Trophoblast cell (in vitro differentiated cells and primary cell): ENCODE results near the gene NFE2L3.

ENCODE experiments used
- DNase-seq, 2 donors: peaks; one replicate each; pipeline ENCODE4 v3.0.0-alpha.2; 2016
- H2AFZ ChIP-seq: 2 replicates; pipeline ENCODE4 v1.6.1; 2013; ENCODE audit warnings: low read length, moderate library complexity, mild to moderate bottlenecking; ENCODE audit not compliant: insufficient read depth, poor library complexity
- H2AK5ac ChIP-seq: 2 replicates; pipeline ENCODE4 v1.6.1; 2013; ENCODE audit warnings: mild to moderate bottlenecking, low read length
- H2BK120ac ChIP-seq: 2 replicates; pipeline ENCODE4 v1.6.1; 2013; ENCODE audit warnings: low read length, mild to moderate bottlenecking, moderate library complexity; ENCODE audit not compliant: insufficient read depth, poor library complexity
- H2BK12ac ChIP-seq: 2 replicates; pipeline ENCODE4 v1.6.1; 2013; ENCODE audit warnings: mild to moderate bottlenecking, low read length, moderate library complexity
- H2BK5ac ChIP-seq: 2 replicates; pipeline ENCODE4 v1.6.1; 2013; ENCODE audit warnings: low read length, low read depth, moderate library complexity, mild to moderate bottlenecking; ENCODE audit not compliant: poor library complexity
- H3K14ac ChIP-seq: 2 replicates; pipeline ENCODE4 v1.6.1; 2013; ENCODE audit warnings: mild to moderate bottlenecking, low read length
- H3K18ac ChIP-seq: 2 replicates; pipeline ENCODE4 v1.6.1; 2013; ENCODE audit warnings: mild to moderate bottlenecking, low read length
- H3K23ac ChIP-seq: 2 replicates; pipeline ENCODE4 v1.6.1; 2013; ENCODE audit warnings: low read length
- H3K27ac ChIP-seq: 2 replicates; pipeline ENCODE4 v1.5.1; 2013; ENCODE audit warnings: low read depth, mild to moderate bottlenecking, inconsistent platforms, low read length, moderate library complexity
- H3K27me3 ChIP-seq: 2 replicates; pipeline ENCODE4 v1.6.1; 2013; ENCODE audit warnings: inconsistent platforms, mild to moderate bottlenecking, low read length, moderate library complexity; ENCODE audit not compliant: insufficient read depth
- H3K36me3 ChIP-seq, 2 experiments: 1 replicate in 1 of 2; 2 replicates in 1 of 2; pipeline ENCODE4 v1.6.1; 2013; ENCODE audit warnings: low read length in 2 of 2, mild to moderate bottlenecking in 2 of 2, moderate library complexity in 1 of 2; ENCODE audit not compliant: insufficient read depth in 2 of 2, control insufficient read depth in 1 of 2
- H3K4ac ChIP-seq: 2 replicates; pipeline ENCODE4 v1.6.1; 2013; ENCODE audit warnings: low read depth, mild to moderate bottlenecking, low read length, moderate library complexity
- H3K4me1 ChIP-seq, 2 experiments: 1 replicate in 1 of 2; 2 replicates in 1 of 2; pipeline ENCODE4 v1.6.1; 2013; ENCODE audit warnings: low read length in 2 of 2, mild to moderate bottlenecking in 2 of 2, moderate library complexity in 1 of 2; ENCODE audit not compliant: insufficient read depth in 2 of 2, control insufficient read depth in 1 of 2
- H3K4me2 ChIP-seq: 2 replicates; pipeline ENCODE4 v1.6.1; 2013; ENCODE audit warnings: inconsistent platforms, mild to moderate bottlenecking, low read length, moderate library complexity
- H3K4me3 ChIP-seq: 2 replicates; pipeline ENCODE4 v1.5.1; 2013; ENCODE audit warnings: mild to moderate bottlenecking, low read depth, low read length, inconsistent platforms
- H3K79me1 ChIP-seq: one replicate; pipeline ENCODE4 v1.6.1; 2013; ENCODE audit warnings: low read length
- H3K79me2 ChIP-seq: 2 replicates; pipeline ENCODE4 v1.6.1; 2013; ENCODE audit warnings: low read length, mild to moderate bottlenecking; ENCODE audit not compliant: control insufficient read depth, insufficient read depth, poor library complexity
- H3K9ac ChIP-seq: 2 replicates; pipeline ENCODE4 v1.6.1; 2013; ENCODE audit warnings: mild to moderate bottlenecking, low read length
- H3K9me3 ChIP-seq: 2 replicates; pipeline ENCODE4 v1.6.1; 2013; ENCODE audit warnings: low read depth, mild to moderate bottlenecking, control low read depth, inconsistent platforms, low read length; ENCODE audit not compliant: insufficient read depth
- H4K12ac ChIP-seq: 2 replicates; pipeline ENCODE4 v1.6.1; 2013; ENCODE audit warnings: low read depth, mild to moderate bottlenecking, low read length, moderate library complexity
- H4K8ac ChIP-seq: 2 replicates; pipeline ENCODE4 v1.6.1; 2013; ENCODE audit warnings: low read depth, mild to moderate bottlenecking, low read length, moderate library complexity
- H4K91ac ChIP-seq: one replicate; pipeline ENCODE4 v1.6.1; 2013; ENCODE audit warnings: low read depth, mild to moderate bottlenecking, low read length, moderate library complexity
- WGBS: extraction: QIAGEN DNeasy Blood & Tissue Kit; methylation state at CpG from one replicate; pipeline ENCODE4 v1.1.7; 2013; ENCODE audit warnings: missing lambda C conversion rate; ENCODE audit not compliant: insufficient read length, insufficient coverage; ENCODE audit errors: extremely low coverage; 5-methylcytosine and 5-hydroxymethylcytosine counted together

NFE2L3 gene

DNA sequence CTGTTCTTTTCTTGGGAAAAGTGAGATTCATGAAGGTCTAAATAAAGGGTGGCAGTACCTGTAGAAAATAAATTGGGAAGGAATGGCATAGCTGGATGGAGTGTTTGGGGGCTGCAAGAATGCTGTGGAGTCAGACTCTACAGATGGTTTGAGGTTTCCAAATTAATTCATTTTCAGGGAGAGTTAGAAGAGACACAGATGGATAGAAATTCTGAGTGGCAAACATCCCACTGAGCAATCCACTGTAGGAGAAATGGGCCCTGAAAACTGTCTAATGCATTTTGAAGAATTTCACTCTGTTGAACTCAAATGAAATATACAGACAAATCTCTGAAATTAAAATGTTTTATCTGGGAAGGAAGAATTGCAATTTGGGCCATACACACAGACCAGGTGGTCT, 16.9 kb upstream of the NFE2L3 start:
- Histone ChIP-seq H2AFZ (no peak overlapping the region), H3K27ac (no peak overlapping the region), H3K79me2 (no peaks in the 10 kb centered on the region), H4K91ac (no peak overlapping the region), H2AK5ac (no peak overlapping the region), H3K9ac (no peak overlapping the region), H3K4me3 (no peak overlapping the region), H3K14ac (no peak overlapping the region), H3K4me2 (no peak overlapping the region), H3K4me1 (no peaks in the 10 kb centered on the region), H3K23ac (no peak overlapping the region), H4K8ac (no peak overlapping the region), H3K9me3 (peaks cover 2% of the 10 kb centered on the region), H2BK120ac (no peak overlapping the region), H3K27me3 (no peaks in the 10 kb centered on the region), H2BK5ac (no peak overlapping the region), H3K36me3 (no peaks in the 10 kb centered on the region), H4K12ac (no peak overlapping the region), H2BK12ac (no peak overlapping the region), H3K4ac (no peak overlapping the region), H3K79me1 (peaks cover 2% of the 10 kb centered on the region), H3K18ac (no peak overlapping the region)
- no peak for DNase-seq

DNA sequence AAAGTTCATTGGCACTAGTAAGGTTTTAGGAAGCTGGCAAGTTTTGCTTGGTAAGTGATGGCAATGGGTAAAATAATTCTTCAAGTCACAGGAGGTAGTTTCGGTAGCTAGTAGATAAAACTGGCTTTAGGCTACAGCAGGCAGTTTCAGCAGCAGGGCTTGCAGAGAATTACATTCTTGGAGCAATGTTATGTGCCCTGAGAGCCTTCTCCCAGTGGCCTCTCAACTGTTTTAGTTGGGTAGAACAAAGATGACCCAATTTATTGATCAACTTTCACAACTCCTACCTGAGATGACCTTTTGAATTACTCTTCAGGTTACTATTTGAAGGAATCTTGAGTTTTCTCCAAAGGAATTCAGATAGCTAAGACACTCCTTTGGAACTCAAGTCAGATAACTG, 16.4 kb upstream of the NFE2L3 start:
- H3K36me3 ChIP-seq: no peaks in the 10 kb centered on the region
- no CpG with 5 or more reads among the region's 1 CpG for WGBS

DNA sequence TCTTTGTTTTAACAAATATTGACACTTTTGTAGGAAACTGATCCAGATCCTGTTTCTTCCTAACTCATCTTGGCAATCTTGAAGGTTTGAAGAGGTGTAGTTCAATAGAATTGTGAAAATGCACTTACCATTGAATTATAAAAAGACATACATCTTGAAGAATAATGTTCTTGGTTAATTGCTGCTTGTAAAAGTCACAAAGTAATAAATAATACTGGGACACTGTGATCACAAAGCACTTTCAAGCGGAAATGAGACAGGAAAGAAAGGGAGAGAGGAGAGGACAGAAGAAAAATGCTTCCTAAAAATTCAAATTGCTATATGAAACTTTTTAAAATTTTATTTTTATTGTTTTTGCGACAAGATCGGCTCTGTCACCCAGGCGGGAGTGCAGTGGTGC, 15.2 kb upstream of the NFE2L3 start:
- no peaks in the 10 kb centered on the region for H3K27me3 ChIP-seq
- H4K12ac ChIP-seq: no peak overlapping the region
- H3K79me1 ChIP-seq: no peaks in the 10 kb centered on the region
- no peak overlapping the region for H3K4me3 ChIP-seq
- no peak overlapping the region for H2BK12ac ChIP-seq
- H3K9me3 ChIP-seq: peaks cover 2% of the 10 kb centered on the region
- no peak overlapping the region for H2AK5ac ChIP-seq
- H3K18ac ChIP-seq: no peak overlapping the region
- no peak overlapping the region for H3K4me2 ChIP-seq
- no CpG with 5 or more reads among the region's 4 CpGs for WGBS
- no peaks in the 10 kb centered on the region for H3K79me2 ChIP-seq
- H3K4me1 ChIP-seq: no peaks in the 10 kb centered on the region
- DNase-seq: no peak
- H3K23ac ChIP-seq: no peak overlapping the region
- no peak overlapping the region for H4K8ac ChIP-seq
- no peak overlapping the region for H3K27ac ChIP-seq
- H4K91ac ChIP-seq: no peak overlapping the region
- H3K4ac ChIP-seq: no peak overlapping the region
- no peaks in the 10 kb centered on the region for H3K36me3 ChIP-seq
- H3K9ac ChIP-seq: no peak overlapping the region
- no peak overlapping the region for H3K14ac ChIP-seq
- H2AFZ ChIP-seq: no peak overlapping the region
- no peak overlapping the region for H2BK5ac ChIP-seq
- H2BK120ac ChIP-seq: no peak overlapping the region

More for the DNA sequence above, 16.4 kb upstream of the NFE2L3 start:
- Histone ChIP-seq H3K9me3 (peaks cover 2% of the 10 kb centered on the region), H2BK5ac (no peak overlapping the region), H3K4me2 (no peak overlapping the region), H3K4ac (no peak overlapping the region), H3K23ac (no peak overlapping the region), H4K91ac (no peak overlapping the region), H2BK120ac (no peak overlapping the region), H3K79me1 (no peaks in the 10 kb centered on the region), H3K4me1 (no peaks in the 10 kb centered on the region), H4K8ac (no peak overlapping the region), H3K79me2 (no peaks in the 10 kb centered on the region), H3K4me3 (no peak overlapping the region), H4K12ac (no peak overlapping the region), H2AFZ (no peak overlapping the region), H3K27ac (no peak overlapping the region), H3K14ac (no peak overlapping the region), H2BK12ac (no peak overlapping the region), H3K18ac (no peak overlapping the region), H3K9ac (no peak overlapping the region), H3K27me3 (no peaks in the 10 kb centered on the region), H2AK5ac (no peak overlapping the region)
- DNase-seq: peak; percentile 85 to 98

DNA sequence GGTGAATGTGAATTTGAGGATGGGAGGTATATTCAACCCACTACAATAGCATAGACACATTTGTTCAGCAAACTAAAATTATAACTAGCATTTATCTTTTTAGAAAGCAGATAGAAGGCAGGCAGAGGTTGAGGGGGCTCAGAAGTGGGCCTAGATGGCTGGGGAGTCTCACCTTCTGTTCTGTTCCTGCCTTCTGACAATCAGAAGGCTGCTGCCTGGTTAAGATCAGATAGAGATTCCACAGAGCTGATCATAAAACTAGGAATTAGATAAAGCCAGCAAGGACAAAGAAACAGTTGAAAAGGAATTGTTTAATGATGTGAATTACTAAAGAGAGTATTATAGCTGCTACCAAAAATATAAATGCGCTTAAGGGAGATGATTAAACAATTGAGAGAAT, 11.6 kb upstream of the NFE2L3 start:
- no peak overlapping the region for H2BK5ac ChIP-seq
- no peaks in the 10 kb centered on the region for H3K27me3 ChIP-seq
- H3K79me1 ChIP-seq: no peaks in the 10 kb centered on the region
- H4K8ac ChIP-seq: no peak overlapping the region
- H3K9me3 ChIP-seq: no peaks in the 10 kb centered on the region
- H3K27ac ChIP-seq: no peak overlapping the region
- no peak overlapping the region for H2AFZ ChIP-seq
- H3K23ac ChIP-seq: no peak overlapping the region
- no peaks in the 10 kb centered on the region for H3K4me1 ChIP-seq
- DNase-seq: no peak
- H3K4me2 ChIP-seq: no peak overlapping the region
- H3K14ac ChIP-seq: no peak overlapping the region
- no peaks in the 10 kb centered on the region for H3K79me2 ChIP-seq
- H2BK12ac ChIP-seq: no peak overlapping the region
- no peaks in the 10 kb centered on the region for H3K36me3 ChIP-seq
- H2BK120ac ChIP-seq: no peak overlapping the region
- no peak overlapping the region for H3K4me3 ChIP-seq
- H3K9ac ChIP-seq: no peak overlapping the region
- no CpG with 5 or more reads among the region's 1 CpG for WGBS
- no peak overlapping the region for H2AK5ac ChIP-seq
- no peak overlapping the region for H3K18ac ChIP-seq
- H4K12ac ChIP-seq: no peak overlapping the region
- no peak overlapping the region for H4K91ac ChIP-seq
- H3K4ac ChIP-seq: no peak overlapping the region
